ENCODE measurements around the gene ZDHHC14. TPM values are rescaled to one million over a fixed set of nuclear protein-coding genes. Genes with fewer than 3 reads are reported as not detected.
"Not testable (repeated sequence)": the region's sequence is repeated elsewhere in the genome, so short reads cannot be mapped to it uniquely, and the experiment has no call there.

Gene ZDHHC14
- total RNA-seq, 4 donors from 2014 or later: 6.2 to 20.6 (median 15.1) TPM

DNA sequence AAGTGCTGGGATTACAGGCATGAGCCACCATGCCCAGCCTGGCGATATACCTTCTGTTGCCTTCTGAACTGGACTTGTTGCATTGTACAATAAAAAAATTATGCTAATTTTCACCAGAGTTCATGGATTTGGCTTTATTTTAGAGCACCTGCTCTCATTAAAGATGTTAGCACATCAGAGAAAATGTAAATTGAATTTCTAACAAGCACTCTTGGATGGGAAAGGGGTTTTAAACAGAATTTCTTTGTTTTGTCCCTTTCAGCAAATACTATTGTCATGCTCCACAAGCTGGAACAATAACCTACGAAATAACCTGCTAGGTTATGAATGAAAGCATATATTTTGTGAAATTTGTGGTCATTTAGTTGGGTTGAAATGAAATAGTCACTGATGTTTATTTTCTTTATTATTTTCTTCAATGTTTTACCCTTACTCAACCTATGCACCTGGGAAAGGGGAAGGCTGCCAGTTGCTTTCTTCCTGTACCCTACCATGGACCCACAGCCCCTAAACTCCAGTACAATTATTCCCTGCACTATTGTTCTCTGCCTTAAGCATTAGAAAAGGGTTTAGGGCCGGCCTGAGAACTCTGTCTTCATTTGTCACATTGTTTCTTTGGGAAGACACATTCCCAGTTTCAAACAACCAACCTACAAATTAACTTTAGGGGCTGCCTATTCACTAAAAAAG, 22.2 kb downstream of the ZDHHC14 start:
- H3K27me3 ChIP-seq: no peaks in the 10 kb centered on the region
- no peak overlapping the region for H3K27ac ChIP-seq
- 87 to 90% methylated on average over 3 of the region's 3 CpGs for WGBS, 2 donors
- no peak for DNase-seq
- TF ChIP-seq, protein P1, sequence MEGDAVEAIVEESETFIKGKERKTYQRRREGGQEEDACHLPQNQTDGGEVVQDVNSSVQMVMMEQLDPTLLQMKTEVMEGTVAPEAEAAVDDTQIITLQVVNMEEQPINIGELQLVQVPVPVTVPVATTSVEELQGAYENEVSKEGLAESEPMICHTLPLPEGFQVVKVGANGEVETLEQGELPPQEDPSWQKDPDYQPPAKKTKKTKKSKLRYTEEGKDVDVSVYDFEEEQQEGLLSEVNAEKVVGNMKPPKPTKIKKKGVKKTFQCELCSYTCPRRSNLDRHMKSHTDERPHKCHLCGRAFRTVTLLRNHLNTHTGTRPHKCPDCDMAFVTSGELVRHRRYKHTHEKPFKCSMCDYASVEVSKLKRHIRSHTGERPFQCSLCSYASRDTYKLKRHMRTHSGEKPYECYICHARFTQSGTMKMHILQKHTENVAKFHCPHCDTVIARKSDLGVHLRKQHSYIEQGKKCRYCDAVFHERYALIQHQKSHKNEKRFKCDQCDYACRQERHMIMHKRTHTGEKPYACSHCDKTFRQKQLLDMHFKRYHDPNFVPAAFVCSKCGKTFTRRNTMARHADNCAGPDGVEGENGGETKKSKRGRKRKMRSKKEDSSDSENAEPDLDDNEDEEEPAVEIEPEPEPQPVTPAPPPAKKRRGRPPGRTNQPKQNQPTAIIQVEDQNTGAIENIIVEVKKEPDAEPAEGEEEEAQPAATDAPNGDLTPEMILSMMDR (IDR thresholded peaks at IDR 0.05): no peak
- TF ChIP-seq POLR2A (IDR thresholded peaks at IDR 0.05): no peak
- H3K4me3 ChIP-seq (replicated peaks in 1 of 3): no peak overlapping the region
- H3K36me3 ChIP-seq: no peaks in the 10 kb centered on the region
- H3K4me1 ChIP-seq: peaks cover 7 to 8% of the 10 kb centered on the region in 2 donors
- intact Hi-C loops (cut with DNase I): no loop called here
- no peaks in the 10 kb centered on the region for H3K9me3 ChIP-seq

DNA sequence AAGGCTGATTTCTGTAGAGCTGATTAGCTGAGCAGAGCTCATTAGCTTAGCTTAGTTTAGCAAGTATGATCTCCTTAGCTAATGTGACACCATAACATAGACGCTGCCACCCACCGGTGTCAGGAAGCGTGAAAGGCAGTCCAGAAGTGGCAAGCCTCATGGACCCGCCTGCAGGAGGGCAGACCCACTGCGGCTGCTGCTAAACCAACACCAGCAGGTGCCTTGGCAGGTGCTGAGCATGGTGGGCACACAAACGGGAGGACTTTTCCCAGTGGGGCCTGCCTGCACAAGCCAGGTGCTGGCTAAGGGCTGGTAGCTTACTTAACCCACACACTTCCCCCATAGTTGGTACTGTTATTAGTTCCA, 22.7 kb downstream of the ZDHHC14 start:
- no peak overlapping the region for H3K4me3 ChIP-seq (replicated peaks in 1 of 3)
- H3K36me3 ChIP-seq: no peaks in the 10 kb centered on the region
- H3K27me3 ChIP-seq: no peaks in the 10 kb centered on the region
- intact Hi-C loops (cut with DNase I): no loop called here
- H3K9me3 ChIP-seq: no peaks in the 10 kb centered on the region
- H3K27ac ChIP-seq: no peak overlapping the region
- H3K4me1 ChIP-seq: peaks cover 7 to 8% of the 10 kb centered on the region in 2 donors
- 89 to 91% methylated on average over 6 of the region's 6 CpGs for WGBS, 2 donors
- no peak for TF ChIP-seq POLR2A (IDR thresholded peaks at IDR 0.05)
- TF ChIP-seq, protein P1 (IDR thresholded peaks at IDR 0.05): no peak
- DNase-seq: no peak

DNA sequence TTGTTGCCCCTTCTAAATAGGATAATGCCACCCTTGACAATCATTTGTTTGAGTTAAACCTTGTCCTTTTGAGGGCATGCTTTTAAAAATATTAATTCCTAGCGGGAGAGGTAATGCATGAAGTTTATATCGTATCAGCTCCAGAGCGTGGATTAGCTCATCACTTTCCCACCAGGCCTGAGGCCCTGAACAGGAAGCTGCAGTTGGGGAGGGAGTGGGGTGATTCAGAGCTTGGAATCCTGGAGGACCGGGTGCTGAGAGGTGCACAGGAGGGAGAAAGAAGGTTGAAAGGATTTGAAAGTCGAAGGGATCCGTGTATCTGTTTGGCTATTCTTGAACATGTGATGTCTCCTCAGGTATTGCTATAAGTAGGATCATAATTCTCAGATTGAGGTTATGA, 25.0 kb downstream of the ZDHHC14 start:
- WGBS, 2 donors: 82 to 87% methylated on average over 6 of the region's 6 CpGs

DNA sequence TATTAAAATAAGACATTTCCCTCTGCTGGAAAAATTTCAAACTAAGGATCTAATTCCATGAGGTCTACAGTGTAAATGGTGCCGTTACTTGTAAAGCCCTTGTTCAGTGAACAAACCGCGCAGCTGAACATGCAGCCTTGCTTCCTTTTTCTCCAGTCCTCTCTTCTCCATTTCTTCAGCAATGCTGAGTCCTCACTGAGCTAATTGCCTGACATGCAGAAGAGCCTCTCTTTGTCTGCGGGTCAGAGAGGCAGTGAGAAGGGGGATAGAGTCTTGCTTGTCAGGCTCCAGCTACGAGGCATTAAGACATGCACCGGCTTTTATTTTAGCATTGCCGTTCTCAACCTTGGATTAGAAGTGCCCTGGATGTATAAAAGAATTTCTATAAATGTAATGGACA, 25.7 kb downstream of the ZDHHC14 start:
- Histone ChIP-seq H3K27me3 (no peaks in the 10 kb centered on the region), H3K4me3 (replicated peaks in 1 of 3) (no peak overlapping the region), H3K36me3 (no peaks in the 10 kb centered on the region), H3K4me1 (peaks cover 7 to 8% of the 10 kb centered on the region in 2 donors), H3K9me3 (no peaks in the 10 kb centered on the region), H3K27ac (no peak overlapping the region)
- no peak for DNase-seq
- TF ChIP-seq POLR2A (IDR thresholded peaks at IDR 0.05): no peak
- TF ChIP-seq, protein P1 (IDR thresholded peaks at IDR 0.05): no peak
- 90 to 92% methylated on average over 7 of the region's 7 CpGs for WGBS, 2 donors
- intact Hi-C loops (cut with DNase I): no loop called here

More for the DNA sequence above, 25.0 kb downstream of the ZDHHC14 start:
- DNase-seq: no peak
- no peaks in the 10 kb centered on the region for H3K27me3 ChIP-seq
- no peak for TF ChIP-seq POLR2A (IDR thresholded peaks at IDR 0.05)
- TF ChIP-seq, protein P1 (IDR thresholded peaks at IDR 0.05): no peak
- H3K27ac ChIP-seq: no peak overlapping the region
- no peak overlapping the region for H3K4me3 ChIP-seq (replicated peaks in 1 of 3)
- H3K9me3 ChIP-seq: no peaks in the 10 kb centered on the region
- peaks cover 7 to 8% of the 10 kb centered on the region in 2 donors for H3K4me1 ChIP-seq
- intact Hi-C loops (cut with DNase I): no loop called here
- H3K36me3 ChIP-seq: no peaks in the 10 kb centered on the region

DNA sequence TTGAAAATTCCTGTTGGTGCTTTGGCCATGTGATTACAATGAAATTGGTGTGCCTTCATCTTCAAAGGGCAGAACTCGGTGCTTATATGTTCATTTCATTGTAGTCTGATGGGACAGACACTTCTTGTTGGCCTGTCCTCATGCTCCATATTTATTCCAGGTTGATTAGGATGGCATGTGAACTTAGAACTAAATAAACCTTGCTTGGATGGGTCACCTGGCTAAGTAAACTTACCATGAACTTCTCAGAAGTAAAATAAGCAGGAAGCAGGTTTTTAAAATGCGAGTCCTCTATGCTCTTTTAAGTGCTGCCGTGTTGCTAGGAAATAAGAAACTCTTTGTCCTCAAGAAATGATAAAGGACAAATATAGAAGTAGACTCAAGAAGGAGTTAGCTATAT, 26.7 kb downstream of the ZDHHC14 start:
- 37 to 47% methylated on average over 3 of the region's 3 CpGs for WGBS, 2 donors
- Histone ChIP-seq H3K27me3 (no peaks in the 10 kb centered on the region), H3K9me3 (no peaks in the 10 kb centered on the region), H3K27ac (no peak overlapping the region), H3K4me3 (replicated peaks in 1 of 3) (no peak overlapping the region), H3K36me3 (no peaks in the 10 kb centered on the region), H3K4me1 (peaks cover 7 to 8% of the 10 kb centered on the region in 2 donors)
- TF ChIP-seq POLR2A (IDR thresholded peaks at IDR 0.05): no peak
- TF ChIP-seq, protein P1 (IDR thresholded peaks at IDR 0.05): no peak
- DNase-seq: no peak
- intact Hi-C loops (cut with DNase I): no loop called here

DNA sequence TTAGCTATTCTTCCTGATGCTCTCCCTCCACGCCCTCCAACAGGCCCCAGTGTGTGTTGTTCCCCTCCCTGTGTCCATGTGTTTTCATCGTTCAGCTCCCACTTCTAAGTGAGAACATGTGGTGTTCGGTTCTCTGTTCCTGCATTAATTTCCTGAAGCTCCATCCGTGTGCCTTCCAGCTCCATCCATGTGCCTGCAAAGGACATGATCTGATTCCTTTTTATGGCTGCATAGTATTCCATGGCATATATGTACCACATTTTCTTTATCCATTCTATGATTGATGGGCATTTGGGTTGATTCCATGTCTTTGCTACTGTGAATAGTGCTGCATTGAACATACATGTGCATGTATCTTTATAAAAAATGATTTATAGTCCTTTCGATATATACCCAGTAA, 27.4 kb downstream of the ZDHHC14 start:
- intact Hi-C loops (cut with DNase I); H3K4me3 ChIP-seq (replicated peaks in 1 of 3); H3K4me1 ChIP-seq; H3K9me3 ChIP-seq; DNase-seq; H3K27me3 ChIP-seq; H3K36me3 ChIP-seq; H3K27ac ChIP-seq: not testable (repeated sequence)
- 96 to 99% methylated on average over 5 of the region's 5 CpGs for WGBS, 2 donors

Measured in thyroid gland (tissue), 4 donors.